ENCODE results near the gene RGS8. TPM values are rescaled to one million over a fixed set of nuclear protein-coding genes. Genes with fewer than 3 reads are reported as not detected.

The RGS8 gene
- total RNA-seq, 2 donors from 2014 or later = 0.31 TPM; not detected in 1

GRCh38 chr1:182664296-182664695, 20.1 kb downstream of the RGS8 start:
- H3K4me3 ChIP-seq = no peak overlapping the region
- TF ChIP-seq CTCF (IDR thresholded peaks at IDR 0.05) = no peak

GRCh38 chr1:182662956-182663355, 21.4 kb downstream of the RGS8 start:
- Histone ChIP-seq H3K27ac (no peak overlapping the region), H3K36me3 (no peaks in the 10 kb centered on the region), H3K27me3 (no peaks in the 10 kb centered on the region), H3K9me3 (no peaks in the 10 kb centered on the region), H3K4me3 (no peak overlapping the region), H3K4me1 (no peaks in the 10 kb centered on the region)
- TF ChIP-seq CTCF (IDR thresholded peaks at IDR 0.05) = no peak
- DNase-seq (ENCODE audit: low spot score) = no peak

More at GRCh38 chr1:182664296-182664695, 20.1 kb downstream of the RGS8 start:
- Histone ChIP-seq H3K27me3 (no peaks in the 10 kb centered on the region), H3K36me3 (no peaks in the 10 kb centered on the region), H3K9me3 (no peaks in the 10 kb centered on the region), H3K27ac (no peak overlapping the region), H3K4me1 (no peaks in the 10 kb centered on the region)
- no peak for DNase-seq (ENCODE audit: low spot score)

GRCh38 chr1:182662121-182662890, 22.1 kb downstream of the RGS8 start:
- Histone ChIP-seq H3K4me1 (no peaks in the 10 kb centered on the region), H3K27me3 (no peaks in the 10 kb centered on the region), H3K36me3 (no peaks in the 10 kb centered on the region), H3K9me3 (no peaks in the 10 kb centered on the region), H3K4me3 (no peak overlapping the region), H3K27ac (no peak overlapping the region)
- TF ChIP-seq CTCF (IDR thresholded peaks at IDR 0.05) = no peak
- no peak for DNase-seq (ENCODE audit: low spot score)

GRCh38 chr1:182658055-182658454, 26.3 kb downstream of the RGS8 start:
- DNase-seq (ENCODE audit: low spot score) = no peak
- no peaks in the 10 kb centered on the region for H3K4me1 ChIP-seq
- no peaks in the 10 kb centered on the region for H3K27me3 ChIP-seq
- H3K36me3 ChIP-seq = no peaks in the 10 kb centered on the region
- TF ChIP-seq CTCF (IDR thresholded peaks at IDR 0.05) = no peak
- H3K27ac ChIP-seq = no peak overlapping the region
- H3K9me3 ChIP-seq = no peaks in the 10 kb centered on the region
- no peak overlapping the region for H3K4me3 ChIP-seq

- Histone ChIP-seq H3K9me3 (no peaks in the 10 kb centered on the region), H3K27ac (no peak overlapping the region), H3K4me3 (no peak overlapping the region), H3K36me3 (no peaks in the 10 kb centered on the region), H3K27me3 (no peaks in the 10 kb centered on the region), H3K4me1 (no peaks in the 10 kb centered on the region)
- TF ChIP-seq CTCF (IDR thresholded peaks at IDR 0.05) = no peak
- no peak for DNase-seq (ENCODE audit: low spot score)
These were observed 27.5 kb downstream of the RGS8 start for GRCh38 chr1:182656842-182657397.
